EH (cell line): Measurements from ENCODE around the gene USP11.

ENCODE experiments used
- DNase-seq: peaks from one replicate; pipeline ENCODE4 v3.0.0-alpha.2; 2015; ENCODE audit warnings: low read depth

Gene USP11

DNA sequence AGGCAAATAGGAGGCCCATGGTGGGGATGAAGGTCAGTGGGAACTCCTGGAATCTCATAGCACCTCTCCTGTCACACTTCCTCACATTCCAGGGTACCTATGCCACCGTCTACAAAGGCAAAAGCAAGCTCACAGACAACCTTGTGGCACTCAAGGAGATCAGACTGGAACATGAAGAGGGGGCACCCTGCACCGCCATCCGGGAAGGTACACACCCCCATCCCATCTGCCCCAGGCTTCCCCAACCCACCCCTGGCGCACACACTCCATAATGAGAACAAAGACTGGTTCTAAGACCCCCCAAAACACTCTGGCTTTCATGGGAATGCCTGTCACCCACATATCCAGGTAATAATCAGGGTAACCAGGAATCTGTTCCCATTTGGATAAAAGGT is 7.9 kb upstream of the USP11 start:
- no peak for DNase-seq

DNA sequence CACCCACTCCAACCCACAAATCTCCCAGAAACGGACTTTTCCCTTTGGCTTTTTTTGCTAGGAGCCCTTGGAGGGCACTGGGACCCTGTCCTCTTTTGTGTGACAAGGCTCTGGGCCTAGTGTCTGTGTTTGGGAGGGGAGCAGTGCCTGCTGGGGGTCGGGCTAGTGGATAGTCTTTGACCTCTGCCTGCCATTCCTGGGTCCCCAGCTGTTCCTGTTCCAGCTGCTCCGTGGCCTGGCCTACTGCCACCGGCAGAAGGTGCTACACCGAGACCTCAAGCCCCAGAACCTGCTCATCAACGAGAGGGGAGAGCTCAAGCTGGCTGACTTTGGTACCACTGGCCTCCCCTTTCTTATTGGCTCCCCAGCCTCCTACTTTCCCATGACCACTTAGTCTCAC is 6.7 kb upstream of the USP11 start:
- no peak for DNase-seq

DNA sequence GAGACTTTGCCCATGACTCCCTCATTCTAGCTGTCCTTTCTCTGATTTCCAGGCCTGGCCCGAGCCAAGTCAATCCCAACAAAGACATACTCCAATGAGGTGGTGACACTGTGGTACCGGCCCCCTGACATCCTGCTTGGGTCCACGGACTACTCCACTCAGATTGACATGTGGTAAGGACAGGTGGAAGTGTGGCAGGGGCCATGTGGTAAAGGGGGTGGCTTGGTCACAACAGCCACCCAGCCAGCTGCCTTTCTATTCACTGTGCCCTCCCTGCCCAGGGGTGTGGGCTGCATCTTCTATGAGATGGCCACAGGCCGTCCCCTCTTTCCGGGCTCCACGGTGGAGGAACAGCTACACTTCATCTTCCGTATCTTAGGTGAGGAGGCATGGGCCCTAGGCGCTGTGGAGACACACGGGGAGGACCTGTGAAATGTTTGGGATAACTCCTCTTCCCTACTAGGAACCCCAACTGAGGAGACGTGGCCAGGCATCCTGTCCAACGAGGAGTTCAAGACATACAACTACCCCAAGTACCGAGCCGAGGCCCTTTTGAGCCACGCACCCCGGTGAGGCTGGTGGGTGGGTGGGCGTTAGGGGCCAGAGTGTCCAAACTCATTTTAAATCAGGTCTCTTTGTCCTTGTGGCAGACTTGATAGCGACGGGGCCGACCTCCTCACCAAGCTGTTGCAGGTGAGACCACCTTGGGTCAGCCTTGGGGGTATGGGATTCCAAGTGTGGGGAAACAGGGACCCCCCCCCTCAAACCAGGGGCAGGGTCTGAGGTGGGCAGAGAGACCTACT is 6.1 kb upstream of the USP11 start:
- DNase-seq, result no peak

DNA sequence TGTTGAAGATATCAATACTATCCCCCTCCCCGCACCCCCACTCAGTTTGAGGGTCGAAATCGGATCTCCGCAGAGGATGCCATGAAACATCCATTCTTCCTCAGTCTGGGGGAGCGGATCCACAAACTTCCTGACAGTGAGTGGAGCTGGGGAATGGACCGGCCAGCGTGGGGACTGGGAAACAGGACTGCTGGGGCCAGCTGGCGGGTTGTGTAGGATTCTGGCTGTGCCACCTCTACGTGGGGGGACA is 5.5 kb upstream of the USP11 start:
- DNase-seq, result no peak

DNA sequence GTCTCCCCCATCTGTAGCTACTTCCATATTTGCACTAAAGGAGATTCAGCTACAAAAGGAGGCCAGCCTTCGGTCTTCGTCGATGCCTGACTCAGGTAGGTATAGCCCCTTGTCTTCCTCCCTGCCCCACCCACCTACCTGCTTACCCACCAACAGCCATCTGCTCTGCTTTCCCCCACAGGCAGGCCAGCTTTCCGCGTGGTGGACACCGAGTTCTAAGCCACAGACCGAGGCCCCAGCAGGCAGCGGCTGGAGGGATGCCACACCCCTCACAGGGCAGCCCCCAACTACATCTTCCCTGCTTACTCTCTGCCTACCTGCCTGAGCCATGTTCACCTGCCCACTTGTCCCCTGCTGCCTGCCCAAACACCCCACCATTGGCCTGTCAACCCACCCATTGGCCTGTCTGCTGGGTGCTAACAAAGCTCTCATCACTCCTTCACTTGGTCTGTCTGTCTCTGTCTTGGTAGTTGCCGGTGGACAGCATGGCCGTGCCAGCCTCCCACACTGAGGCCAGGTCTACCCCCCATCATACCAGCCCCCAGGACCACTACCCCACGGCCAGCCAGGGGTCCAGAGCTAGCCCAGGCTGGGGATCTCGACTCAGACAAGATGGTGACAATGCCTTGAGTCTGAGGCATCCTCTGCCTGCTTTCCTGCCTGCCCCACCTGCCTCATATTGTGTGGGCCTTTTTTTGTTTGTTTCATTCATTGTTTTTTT is 4.1 kb upstream of the USP11 start:
- DNase-seq, result no peak

DNA sequence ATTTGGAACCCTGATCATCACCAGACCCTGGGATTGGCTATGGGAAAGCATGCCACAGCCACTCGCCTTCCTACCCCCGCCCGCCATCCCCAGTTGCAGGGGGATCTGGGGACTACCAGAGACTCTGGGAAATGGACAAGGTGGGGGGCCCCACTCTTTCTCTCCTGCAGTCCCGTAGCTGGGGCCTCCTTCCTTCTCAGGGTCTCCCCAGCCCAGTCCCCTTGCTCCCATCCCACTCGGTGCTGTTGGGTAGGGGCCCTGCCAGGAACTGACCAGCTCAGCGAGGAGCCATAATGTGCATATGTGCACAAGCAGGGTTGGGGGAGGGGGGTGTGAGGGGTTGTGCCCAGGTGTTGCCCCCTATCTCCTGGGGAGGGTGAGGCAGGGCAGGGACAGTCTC is 3.4 kb upstream of the USP11 start:
- DNase-seq, result no peak

DNA sequence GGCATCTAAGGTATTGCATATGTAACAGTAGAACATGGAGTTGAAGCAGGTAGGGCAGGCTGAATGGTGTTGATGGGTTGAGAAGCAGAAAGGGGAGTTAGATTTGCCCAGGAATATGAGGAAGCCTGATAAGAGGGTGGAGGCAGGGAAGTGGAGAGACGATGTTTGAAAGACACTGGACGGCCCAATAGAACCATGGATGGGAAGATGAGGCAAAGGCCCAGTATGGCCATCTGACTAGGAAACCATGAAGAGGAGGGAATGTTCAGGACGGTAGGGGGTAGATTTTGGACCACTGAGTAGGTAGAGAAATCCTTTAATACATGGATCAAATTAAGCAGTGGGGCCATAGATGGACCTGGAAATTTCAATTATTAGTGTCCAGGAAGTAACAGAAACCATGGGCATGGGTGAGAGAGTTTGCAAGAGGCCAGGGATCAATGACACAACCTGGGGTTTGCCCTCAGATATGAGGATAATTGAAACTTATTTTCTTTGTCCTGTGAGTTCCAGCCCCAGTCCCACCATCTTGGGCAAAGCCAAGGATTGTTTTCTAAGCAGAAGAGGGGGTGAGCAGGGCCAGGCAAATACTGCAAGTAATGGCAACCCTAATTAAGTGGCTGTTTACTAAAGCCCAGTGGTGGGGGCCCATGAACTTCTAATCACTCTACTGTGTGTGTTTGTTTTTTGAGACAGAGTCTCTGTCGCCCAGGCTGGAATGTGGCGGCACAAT is 2.5 kb upstream of the USP11 start:
- no peak for DNase-seq

DNA sequence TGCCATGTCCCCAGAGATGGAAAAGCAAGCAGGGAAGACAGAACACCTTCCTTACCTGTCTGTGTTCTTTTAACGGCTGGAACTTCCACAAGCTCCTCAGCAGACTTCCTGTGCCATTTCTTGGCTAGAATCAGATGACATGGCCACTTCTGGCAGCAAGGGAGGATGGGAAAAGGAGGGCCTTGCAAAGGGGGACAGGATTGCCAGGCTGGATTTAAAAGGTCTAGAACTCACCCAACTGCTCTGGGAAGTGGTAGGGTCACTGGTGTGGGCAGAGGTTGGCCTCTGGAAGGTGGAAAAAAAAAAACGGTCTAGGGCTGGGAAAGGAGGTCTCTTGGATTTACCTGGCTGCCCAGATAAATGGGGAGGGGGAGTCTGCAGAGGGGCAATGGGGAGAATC is 1.6 kb upstream of the USP11 start:
- no peak for DNase-seq

DNA sequence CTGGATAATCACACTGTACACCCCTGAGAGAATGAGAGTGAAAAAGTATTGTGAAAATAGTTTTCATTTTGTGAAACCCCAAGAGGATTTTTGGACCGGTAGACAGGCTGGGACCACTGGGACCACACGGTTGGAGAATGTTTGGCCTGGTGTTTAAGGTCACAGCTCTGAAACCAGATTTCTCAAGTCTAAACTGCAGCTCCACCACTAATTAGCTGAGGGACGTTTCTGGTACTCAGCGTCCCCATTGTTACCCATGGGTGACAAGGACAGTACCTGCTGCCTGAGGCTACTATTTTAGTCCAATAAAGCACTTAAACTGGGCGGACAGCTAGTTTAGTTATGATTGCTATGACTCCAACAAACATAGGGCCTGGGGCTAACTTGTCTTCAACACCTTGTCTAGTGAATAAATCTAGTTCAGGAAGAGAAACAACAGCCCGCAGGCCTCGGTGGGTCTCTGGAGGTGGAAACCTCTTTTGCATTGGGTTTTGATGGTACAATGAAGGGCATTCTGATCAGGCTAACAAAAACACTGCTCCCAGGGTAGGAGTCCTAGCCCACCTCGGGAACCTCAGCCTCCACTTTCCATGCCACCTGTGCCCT is 509 bp upstream of the USP11 start:
- DNase-seq, result no peak

DNA sequence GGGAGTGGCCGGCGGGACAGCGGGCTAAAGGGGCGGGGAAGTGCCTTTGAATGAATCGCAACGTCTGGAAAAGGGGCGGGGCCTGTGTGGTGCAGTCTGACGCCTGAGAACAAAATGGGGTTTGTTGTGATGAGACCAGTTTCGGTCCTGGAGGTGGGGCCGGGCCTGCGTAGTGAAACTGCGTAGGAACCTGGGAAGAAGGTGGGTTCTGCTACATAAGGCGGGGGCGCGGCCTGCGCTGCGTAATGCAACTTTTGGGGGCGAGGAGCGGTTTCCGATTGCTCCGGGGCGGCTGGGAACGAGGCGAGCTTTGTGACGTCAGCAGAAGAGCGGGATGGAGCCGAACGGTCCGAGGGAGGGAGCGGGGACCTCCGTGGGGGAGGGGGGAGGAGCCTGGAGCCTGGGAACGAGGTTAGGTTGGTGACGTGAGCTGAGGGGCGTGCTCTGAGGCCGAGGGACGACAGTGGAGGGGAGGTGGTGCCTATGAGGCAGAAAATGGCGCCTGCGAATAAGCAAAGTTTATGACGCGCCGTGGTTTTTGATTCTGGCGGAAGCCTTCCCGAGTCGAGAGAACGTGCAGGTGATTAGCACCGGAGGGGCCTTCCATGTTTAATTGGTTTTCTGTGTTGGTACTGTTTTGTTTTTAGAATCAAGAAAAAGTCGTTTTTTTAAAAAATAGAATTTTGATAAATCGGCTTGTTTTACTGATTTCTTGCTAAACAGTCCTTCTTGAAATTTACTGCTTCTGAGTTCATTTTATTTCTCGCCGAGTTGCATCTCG is 714 bp downstream of the USP11 start:
- DNase-seq, result peak; percentile 96

DNA sequence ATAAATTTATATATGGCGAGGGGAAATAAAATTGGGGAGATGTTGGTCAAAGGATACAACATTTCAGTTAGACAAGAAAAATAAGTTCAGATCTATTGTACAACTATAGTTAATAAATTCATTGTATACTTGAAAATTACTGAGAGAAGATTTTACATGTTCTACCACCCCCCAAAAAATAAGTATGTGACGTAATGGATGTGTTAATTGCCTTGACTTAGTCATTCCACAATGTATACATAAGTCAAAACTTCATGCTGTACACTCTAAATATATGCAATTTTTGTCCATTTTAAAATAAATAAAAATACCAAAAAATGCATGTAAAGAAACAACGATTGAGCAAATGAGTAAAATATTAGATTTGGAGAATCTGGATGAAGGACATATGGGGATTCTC is 1.8 kb downstream of the USP11 start:
- DNase-seq, result no peak

DNA sequence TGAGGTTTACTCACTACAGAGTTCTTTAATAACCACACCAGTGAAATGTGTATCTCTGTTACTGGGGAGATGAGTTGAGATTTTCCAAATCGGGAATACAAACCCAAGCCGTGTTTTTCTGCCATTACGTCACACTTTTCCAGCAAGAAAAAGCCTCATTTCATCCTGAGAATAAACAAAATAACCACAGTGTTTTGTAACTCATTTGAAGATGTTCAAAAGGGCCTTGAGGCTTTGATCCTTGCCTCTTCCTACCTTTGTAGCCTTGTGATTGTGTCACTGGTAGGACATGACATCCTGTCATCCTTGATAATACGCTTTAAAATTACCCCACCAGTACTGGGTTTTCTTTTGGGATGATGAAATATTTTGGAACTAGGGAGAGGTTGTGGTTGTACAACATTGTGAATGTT is 2.9 kb downstream of the USP11 start:
- peak; percentile 11 for DNase-seq

DNA sequence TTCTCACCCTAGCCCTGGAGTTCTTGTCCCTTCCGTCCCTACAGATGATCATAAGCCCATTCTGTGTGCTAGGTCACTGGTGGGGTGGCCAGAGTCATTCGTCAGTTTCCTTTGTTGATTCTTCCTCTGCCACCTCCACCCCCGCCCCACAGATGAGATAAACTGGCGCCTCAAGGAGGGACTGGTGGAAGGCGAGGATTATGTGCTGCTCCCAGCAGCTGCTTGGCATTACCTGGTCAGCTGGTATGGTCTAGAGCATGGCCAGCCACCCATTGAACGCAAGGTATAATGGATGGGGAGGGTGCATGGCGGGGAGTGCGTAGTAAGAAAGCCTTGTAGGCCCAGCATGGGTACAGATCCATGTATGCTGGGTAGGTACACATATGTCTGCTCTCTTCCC is 6.4 kb downstream of the USP11 start:
- DNase-seq, result no peak

DNA sequence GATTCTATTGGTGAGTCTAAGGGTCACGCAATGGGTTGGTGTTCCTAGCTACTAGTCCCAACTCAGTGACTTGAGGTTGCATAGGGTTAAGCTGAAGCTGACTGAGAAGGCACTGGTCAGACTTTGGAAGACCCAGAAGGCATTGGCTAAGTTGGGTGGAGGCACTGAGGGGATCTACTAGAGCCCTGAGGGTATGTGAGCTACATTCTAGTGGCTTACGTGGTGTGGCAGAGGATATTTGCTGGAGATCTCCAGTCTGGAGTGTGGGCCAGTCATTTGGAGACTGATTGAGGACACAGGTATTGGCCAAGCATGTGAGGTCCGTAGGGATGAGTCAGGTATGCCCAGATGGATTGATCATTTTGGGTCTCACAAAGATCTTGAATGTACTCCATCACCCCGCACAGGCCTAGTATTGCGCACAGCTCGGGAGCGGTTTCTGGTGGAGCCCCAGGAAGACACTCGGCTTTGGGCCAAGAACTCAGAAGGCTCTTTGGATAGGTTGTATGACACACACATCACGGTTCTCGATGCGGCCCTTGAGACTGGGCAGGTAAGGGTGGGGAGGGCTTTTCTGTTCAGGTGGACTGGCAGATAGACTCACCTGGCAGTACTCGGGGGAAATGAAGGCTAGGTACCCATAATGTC is 7.2 kb downstream of the USP11 start:
- no peak for DNase-seq

DNA sequence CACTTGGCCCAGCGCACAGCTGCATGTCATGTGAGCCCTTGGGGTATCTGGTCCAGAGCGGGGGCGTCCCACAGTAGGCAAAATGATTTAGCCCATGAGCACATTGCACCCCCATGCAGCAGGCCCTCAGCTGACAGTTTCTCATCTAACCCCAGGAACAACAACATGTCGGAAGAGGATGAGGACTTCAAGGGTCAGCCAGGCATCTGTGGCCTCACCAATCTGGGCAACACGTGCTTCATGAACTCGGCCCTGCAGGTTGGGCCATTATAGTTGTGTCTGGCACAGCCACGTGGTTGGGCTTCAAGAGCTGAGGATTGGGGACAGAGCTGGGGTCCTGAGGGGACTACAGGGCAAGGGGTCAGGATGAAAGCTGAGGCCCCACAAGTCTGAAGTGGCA is 7.8 kb downstream of the USP11 start:
- no peak for DNase-seq

DNA sequence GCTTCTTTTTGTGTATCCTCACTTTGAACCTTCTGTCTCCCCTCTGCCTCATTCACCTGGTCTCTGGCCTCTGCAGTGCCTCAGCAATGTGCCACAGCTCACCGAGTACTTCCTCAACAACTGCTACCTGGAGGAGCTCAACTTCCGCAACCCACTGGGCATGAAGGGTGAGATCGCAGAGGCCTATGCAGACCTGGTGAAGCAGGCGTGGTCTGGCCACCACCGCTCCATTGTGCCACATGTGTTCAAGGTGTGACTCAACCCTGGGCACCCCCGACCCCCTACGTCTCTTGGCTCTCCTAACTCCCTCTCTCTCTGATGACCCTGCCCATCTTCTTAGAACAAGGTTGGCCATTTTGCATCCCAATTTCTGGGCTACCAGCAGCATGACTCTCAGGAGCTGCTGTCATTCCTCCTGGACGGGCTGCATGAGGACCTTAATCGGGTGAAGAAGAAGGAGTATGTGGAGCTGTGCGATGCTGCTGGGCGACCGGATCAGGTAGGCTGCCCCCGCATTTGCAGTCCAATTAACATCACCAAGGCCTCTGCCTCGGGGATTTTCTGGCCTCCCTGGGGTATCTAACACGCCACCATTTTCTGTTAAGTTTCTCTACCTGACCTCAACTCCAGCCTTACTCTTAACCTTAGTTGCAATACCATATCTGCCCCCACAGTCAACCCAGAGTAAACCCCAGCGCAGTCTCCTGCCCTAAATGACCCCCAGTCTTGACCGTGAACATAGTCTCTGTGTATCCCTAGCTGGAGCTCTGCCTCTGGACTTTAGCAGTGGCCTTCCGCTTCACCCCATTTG is 8.6 kb downstream of the USP11 start:
- DNase-seq, result no peak

DNA sequence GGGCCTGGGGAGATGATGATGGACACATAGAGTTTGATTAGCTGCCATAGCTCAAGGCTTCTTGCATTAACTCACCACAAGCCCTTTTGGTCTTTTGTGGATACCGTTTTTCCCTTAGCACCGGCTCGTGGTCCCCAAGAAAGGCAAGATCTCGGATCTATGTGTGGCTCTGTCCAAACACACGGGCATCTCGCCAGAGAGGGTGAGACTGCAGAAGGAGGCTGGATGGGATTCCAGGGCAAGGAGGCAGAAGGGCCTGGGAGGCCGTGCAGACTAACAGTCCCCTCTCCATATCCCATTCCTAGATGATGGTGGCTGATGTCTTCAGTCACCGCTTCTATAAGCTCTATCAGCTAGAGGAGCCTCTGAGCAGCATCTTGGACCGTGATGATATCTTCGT is 9.5 kb downstream of the USP11 start:
- no peak for DNase-seq

DNA sequence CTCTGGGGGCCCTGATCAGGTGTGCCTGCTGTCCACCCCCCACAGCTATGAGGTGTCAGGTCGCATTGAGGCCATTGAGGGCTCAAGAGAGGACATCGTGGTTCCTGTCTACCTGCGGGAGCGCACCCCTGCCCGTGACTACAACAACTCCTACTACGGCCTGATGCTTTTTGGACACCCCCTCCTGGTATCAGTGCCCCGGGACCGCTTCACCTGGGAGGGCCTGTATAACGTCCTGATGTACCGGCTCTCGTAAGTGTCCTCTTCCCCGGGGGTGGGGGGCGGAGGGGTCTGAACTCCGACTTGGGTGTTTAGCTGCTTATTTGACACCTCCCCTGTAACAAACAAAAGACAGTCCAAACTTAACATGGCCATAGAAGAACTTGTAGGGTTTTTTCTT is 10.5 kb downstream of the USP11 start:
- DNase-seq, result no peak

DNA sequence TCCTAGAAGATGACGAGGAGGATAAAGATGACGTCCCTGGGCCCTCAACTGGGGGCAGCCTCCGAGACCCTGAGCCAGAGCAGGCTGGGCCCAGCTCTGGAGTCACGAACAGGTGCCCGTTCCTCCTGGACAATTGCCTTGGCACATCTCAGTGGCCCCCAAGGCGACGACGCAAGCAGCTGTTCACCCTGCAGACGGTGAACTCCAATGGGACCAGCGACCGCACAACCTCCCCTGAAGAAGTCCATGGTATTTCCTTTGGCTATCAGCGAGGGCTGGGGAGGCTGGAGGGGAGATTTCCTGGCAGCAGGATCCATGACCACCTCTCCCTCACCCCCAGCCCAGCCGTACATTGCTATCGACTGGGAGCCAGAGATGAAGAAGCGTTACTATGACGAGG is 11.9 kb downstream of the USP11 start:
- DNase-seq, result no peak

DNA sequence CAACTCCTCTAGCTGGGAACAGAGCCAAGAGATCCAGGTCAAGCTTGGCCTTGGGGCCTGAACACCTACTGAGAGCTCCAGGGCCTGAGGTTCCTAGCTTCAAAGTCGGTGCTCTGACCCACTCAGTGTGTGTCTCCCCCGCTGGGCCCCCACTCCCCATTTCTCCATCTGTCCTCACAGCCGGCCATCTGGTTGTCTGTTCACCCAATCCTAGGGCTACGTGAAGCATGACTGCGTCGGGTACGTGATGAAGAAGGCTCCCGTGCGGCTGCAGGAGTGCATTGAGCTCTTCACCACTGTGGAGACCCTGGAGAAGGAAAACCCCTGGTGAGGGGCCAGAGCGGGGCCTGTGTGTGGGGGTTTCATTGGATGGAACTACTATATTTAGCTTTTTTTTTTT is 12.3 kb downstream of the USP11 start:
- no peak for DNase-seq
